HepG2 (cell line): ENCODE data around the gene NMNAT3. TPM values are rescaled to one million over a fixed set of nuclear protein-coding genes. Genes with fewer than 3 reads are reported as not detected.

Experiments used
- FOXA1 ChIP-seq, 2 experiments: fragments of 450-650 bp in 1 of 2; sonication (generic) in 1 of 2; formaldehyde crosslinking in 1 of 2; IDR thresholded peaks; 2 replicates each; pipeline versions ENCODE4 v1.4.0 to v1.6.1; 2016 to 2020; ENCODE audit warnings: missing genetic modification reagents in 1 of 2
- MED1 ChIP-seq: sonication (generic); formaldehyde crosslinking; IDR thresholded peaks from 2 replicates; pipeline ENCODE4 v1.4.0; 2020; ENCODE audit warnings: missing genetic modification reagents
- NFKB2 ChIP-seq: sonication (generic); formaldehyde crosslinking; IDR thresholded peaks from 2 replicates; pipeline ENCODE4 v1.4.0; 2020; ENCODE audit warnings: missing genetic modification reagents, borderline replicate concordance
- NR3C1 ChIP-seq: sonication (generic); formaldehyde crosslinking; IDR thresholded peaks from 2 replicates; pipeline ENCODE4 v1.4.0; 2020; ENCODE audit warnings: missing genetic modification reagents
- REPIN1 ChIP-seq: sonication (generic); formaldehyde crosslinking; IDR thresholded peaks from 2 replicates; pipeline ENCODE4 v1.8.0; 2022; ENCODE audit warnings: missing genetic modification reagents, low read depth, mild to moderate bottlenecking, borderline replicate concordance
- RXRA ChIP-seq: sonication (generic); formaldehyde crosslinking; IDR thresholded peaks from 2 replicates; pipeline ENCODE4 v1.5.1; 2020; ENCODE audit warnings: missing genetic modification reagents
- SAP130 ChIP-seq: IDR thresholded peaks from 2 replicates; pipeline ENCODE4 v1.6.1; 2016; ENCODE audit warnings: low read depth
- SIX4 ChIP-seq: sonication (generic); formaldehyde crosslinking; IDR thresholded peaks from 2 replicates; pipeline ENCODE4 v1.4.0; 2020; ENCODE audit warnings: missing genetic modification reagents
- SOX13 ChIP-seq, 3 experiments: fragments of 450-650 bp in 1 of 3; sonication (generic) in 1 of 3; formaldehyde crosslinking in 1 of 3; IDR thresholded peaks in 2 of 3; conservative IDR thresholded peaks in 1 of 3; 2 replicates each; pipeline versions ENCODE4 v1.5.0 to v1.6.1; 2016 to 2020; ENCODE audit warnings: antibody characterized with exemption in 1 of 3, mild to moderate bottlenecking in 1 of 3, missing compliant biosample characterization in 1 of 3, missing genetic modification reagents in 1 of 3, moderate library complexity in 1 of 3
- TP53 ChIP-seq: sonication (generic); formaldehyde crosslinking; conservative IDR thresholded peaks from 2 replicates; pipeline ENCODE4 v1.4.0; 2020; ENCODE audit warnings: missing genetic modification reagents
- ZBTB3 ChIP-seq: sonication (generic); formaldehyde crosslinking; IDR thresholded peaks from 2 replicates; pipeline ENCODE4 v1.4.0; 2020; ENCODE audit warnings: low read depth, mild to moderate bottlenecking, moderate library complexity, missing genetic modification reagents, borderline replicate concordance
- ZEB1 ChIP-seq: IDR thresholded peaks from 2 replicates; pipeline ENCODE4 v1.6.1; 2012; ENCODE audit warnings: mild to moderate bottlenecking, low read depth, inconsistent platforms; ENCODE audit not compliant: insufficient replicate concordance
- ZMYM4 ChIP-seq: sonication (generic); formaldehyde crosslinking; IDR thresholded peaks from 2 replicates; pipeline ENCODE4 v1.8.1; 2023; ENCODE audit warnings: mild to moderate bottlenecking, missing genetic modification reagents
- ZNF143 ChIP-seq: sonication (generic); formaldehyde crosslinking; IDR thresholded peaks from 2 replicates; pipeline ENCODE4 v1.4.0; 2020; ENCODE audit warnings: missing genetic modification reagents
- ZNF224 ChIP-seq: sonication (generic); formaldehyde crosslinking; IDR thresholded peaks from 2 replicates; pipeline ENCODE4 v1.5.0; 2020; ENCODE audit warnings: mild to moderate bottlenecking, missing genetic modification reagents
- ZNF235 ChIP-seq: sonication (generic); formaldehyde crosslinking; IDR thresholded peaks from 2 replicates; pipeline ENCODE4 v1.8.1; 2023; ENCODE audit warnings: mild to moderate bottlenecking, missing genetic modification reagents, borderline replicate concordance
- ZNF552 ChIP-seq: sonication (generic); formaldehyde crosslinking; IDR thresholded peaks from 2 replicates; pipeline ENCODE4 v1.9.0; 2022; ENCODE audit warnings: missing genetic modification reagents, mild to moderate bottlenecking, borderline replicate concordance
- ZNF777 ChIP-seq: sonication (generic); formaldehyde crosslinking; IDR thresholded peaks from 2 replicates; pipeline ENCODE4 v1.4.0; 2020; ENCODE audit warnings: missing genetic modification reagents
- ZNF781 ChIP-seq: sonication (generic); formaldehyde crosslinking; IDR thresholded peaks from 2 replicates; pipeline ENCODE4 v1.5.1; 2020; ENCODE audit warnings: borderline replicate concordance, mild to moderate bottlenecking, missing genetic modification reagents; ENCODE audit errors: not compliant biosample characterization
- ZNF841 ChIP-seq: sonication (generic); formaldehyde crosslinking; IDR thresholded peaks from 2 replicates; pipeline ENCODE4 v1.8.1; 2023; ENCODE audit warnings: missing genetic modification reagents, borderline replicate concordance
- ZNF878 ChIP-seq: sonication (generic); formaldehyde crosslinking; IDR thresholded peaks from 2 replicates; pipeline ENCODE4 v1.8.1; 2023; ENCODE audit warnings: mild to moderate bottlenecking, missing genetic modification reagents, moderate library complexity
- ZSCAN31 ChIP-seq: sonication (generic); formaldehyde crosslinking; IDR thresholded peaks from 2 replicates; pipeline ENCODE4 v1.5.0; 2020; ENCODE audit warnings: low read depth, mild to moderate bottlenecking, missing genetic modification reagents
- polyA plus RNA-seq, 8 experiments: library from polyadenylated mRNA; depleted of rRNA in 3 of 8; stranded (reverse) in 7 of 8; unstranded in 1 of 8; fragments of >200 nt; fragmentation: Illumina TruSeq in 4 of 8; extraction: Trizol in 4 of 8; gene quantifications; 2 replicates each; pipeline versions ENCODE4 v1.2.1 to v1.2.3, GENCODE V29; 2011 to 2016; ENCODE audit warnings: low read depth in 4 of 8, missing spikeins in 1 of 8, mixed read lengths in 1 of 8; ENCODE audit not compliant: insufficient read depth in 1 of 8
- total RNA-seq, 5 experiments: library from RNA; depleted of rRNA; stranded (reverse); fragments of >200 nt; fragmentation: Illumina TruSeq; extraction: Trizol; gene quantifications; 2 replicates each; pipeline ENCODE4 v1.2.3, GENCODE V29; 2016; ENCODE audit warnings: low read depth in 1 of 5
- TF ChIP-seq, protein P1 (sequence below): sonication (generic); formaldehyde crosslinking; IDR thresholded peaks from 2 replicates; pipeline ENCODE4 v1.8.0; 2022; ENCODE audit warnings: missing genetic modification reagents, low read depth, mild to moderate bottlenecking, borderline replicate concordance
- TF ChIP-seq, protein P2 (sequence below): sonication (generic); formaldehyde crosslinking; IDR thresholded peaks from 2 replicates; pipeline ENCODE4 v1.4.0; 2020; ENCODE audit warnings: low read depth, mild to moderate bottlenecking, missing genetic modification reagents
- TF ChIP-seq, protein P3 (sequence below): sonication (generic); formaldehyde crosslinking; conservative IDR thresholded peaks from 2 replicates; pipeline ENCODE4 v1.4.0; 2020; ENCODE audit warnings: missing genetic modification reagents
- TF ChIP-seq, protein P4 (sequence below): sonication (generic); formaldehyde crosslinking; conservative IDR thresholded peaks from 2 replicates; pipeline ENCODE4 v1.8.0; 2022; ENCODE audit warnings: missing genetic modification reagents

NMNAT3 gene
- total and polyA plus RNA-seq, 2 of the 13 experiments (the other 11 are each of a cell fraction or from before 2014, with no cell fraction given), result 6.1 to 7.0 TPM

DNA sequence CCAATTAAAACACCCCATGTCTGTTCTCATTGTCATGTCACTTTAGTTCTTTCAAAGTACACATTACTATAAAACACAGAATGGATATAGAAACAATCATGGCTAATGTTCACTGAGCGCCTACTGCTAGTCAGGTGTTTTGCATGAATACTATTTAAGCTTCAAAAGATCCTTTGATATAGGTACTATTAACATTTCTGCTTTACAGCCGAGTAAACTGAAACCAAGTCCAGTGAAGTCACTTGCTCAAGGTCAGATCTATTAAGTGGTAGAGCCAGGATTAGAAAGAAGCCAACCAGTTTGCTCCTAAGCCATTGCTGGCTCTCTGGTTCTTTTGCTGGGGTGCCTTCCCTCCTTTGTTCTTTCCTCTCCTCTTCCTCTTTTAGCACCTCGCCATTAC lies 32.4 kb upstream of the NMNAT3 start (continued):
- no peak for TF ChIP-seq NR3C1 (CRISPR knock-in tag)
- no peak for TF ChIP-seq REPIN1 (CRISPR knock-in tag)
- no peak for TF ChIP-seq ZNF841
- no peak for TF ChIP-seq FOXA1 (IDR thresholded peaks at IDR 0.05)
- TF ChIP-seq FOXA1 (CRISPR knock-in tag; IDR thresholded peaks at IDR 0.05), result no peak
- no peak for TF ChIP-seq ZNF777 (CRISPR knock-in tag)
- no peak for TF ChIP-seq ZNF235 (CRISPR knock-in tag)
- TF ChIP-seq, protein P1, sequence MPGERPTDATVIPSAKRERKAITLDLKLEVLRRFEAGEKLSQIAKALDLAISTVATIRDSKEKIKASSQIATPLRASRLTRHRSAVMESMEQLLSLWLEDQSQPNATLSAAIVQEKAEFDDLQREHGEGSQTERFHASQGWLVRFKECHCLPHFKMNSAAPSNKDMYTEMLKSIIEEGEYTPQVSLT (CRISPR knock-in tag), result no peak
- TF ChIP-seq SIX4, result 0 out of 2 replicates have a peak, but pooled peaks have one; percentile 21
- no peak for TF ChIP-seq RXRA
- no peak for TF ChIP-seq TP53
- TF ChIP-seq ZEB1, result no peak
- no peak for TF ChIP-seq ZSCAN31 (CRISPR knock-in tag)
- TF ChIP-seq, protein P2, sequence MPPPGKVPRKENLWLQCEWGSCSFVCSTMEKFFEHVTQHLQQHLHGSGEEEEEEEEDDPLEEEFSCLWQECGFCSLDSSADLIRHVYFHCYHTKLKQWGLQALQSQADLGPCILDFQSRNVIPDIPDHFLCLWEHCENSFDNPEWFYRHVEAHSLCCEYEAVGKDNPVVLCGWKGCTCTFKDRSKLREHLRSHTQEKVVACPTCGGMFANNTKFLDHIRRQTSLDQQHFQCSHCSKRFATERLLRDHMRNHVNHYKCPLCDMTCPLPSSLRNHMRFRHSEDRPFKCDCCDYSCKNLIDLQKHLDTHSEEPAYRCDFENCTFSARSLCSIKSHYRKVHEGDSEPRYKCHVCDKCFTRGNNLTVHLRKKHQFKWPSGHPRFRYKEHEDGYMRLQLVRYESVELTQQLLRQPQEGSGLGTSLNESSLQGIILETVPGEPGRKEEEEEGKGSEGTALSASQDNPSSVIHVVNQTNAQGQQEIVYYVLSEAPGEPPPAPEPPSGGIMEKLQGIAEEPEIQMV (CRISPR knock-in tag), result no peak
- no peak for TF ChIP-seq ZNF781 (CRISPR knock-in tag)
- no peak for TF ChIP-seq MED1 (CRISPR knock-in tag)
- TF ChIP-seq SOX13 (IDR thresholded peaks at IDR 0.05), result no peak
- peak in 1 of 2 experiments; percentile 52; a peak in 1 of 4 replicates for TF ChIP-seq SOX13 (CRISPR knock-in tag; conservative IDR thresholded peaks at IDR 0.05 in 1 of 2, IDR thresholded peaks at IDR 0.05 in 1 of 2)
- TF ChIP-seq SAP130, result no peak
- TF ChIP-seq ZNF143 (CRISPR knock-in tag), result no peak
- TF ChIP-seq ZNF224, result no peak
- TF ChIP-seq ZNF552, result no peak
- TF ChIP-seq NFKB2 (CRISPR knock-in tag), result no peak
- TF ChIP-seq, protein P3, sequence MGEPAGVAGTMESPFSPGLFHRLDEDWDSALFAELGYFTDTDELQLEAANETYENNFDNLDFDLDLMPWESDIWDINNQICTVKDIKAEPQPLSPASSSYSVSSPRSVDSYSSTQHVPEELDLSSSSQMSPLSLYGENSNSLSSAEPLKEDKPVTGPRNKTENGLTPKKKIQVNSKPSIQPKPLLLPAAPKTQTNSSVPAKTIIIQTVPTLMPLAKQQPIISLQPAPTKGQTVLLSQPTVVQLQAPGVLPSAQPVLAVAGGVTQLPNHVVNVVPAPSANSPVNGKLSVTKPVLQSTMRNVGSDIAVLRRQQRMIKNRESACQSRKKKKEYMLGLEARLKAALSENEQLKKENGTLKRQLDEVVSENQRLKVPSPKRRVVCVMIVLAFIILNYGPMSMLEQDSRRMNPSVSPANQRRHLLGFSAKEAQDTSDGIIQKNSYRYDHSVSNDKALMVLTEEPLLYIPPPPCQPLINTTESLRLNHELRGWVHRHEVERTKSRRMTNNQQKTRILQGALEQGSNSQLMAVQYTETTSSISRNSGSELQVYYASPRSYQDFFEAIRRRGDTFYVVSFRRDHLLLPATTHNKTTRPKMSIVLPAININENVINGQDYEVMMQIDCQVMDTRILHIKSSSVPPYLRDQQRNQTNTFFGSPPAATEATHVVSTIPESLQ (CRISPR knock-in tag), result no peak
- TF ChIP-seq ZBTB3, result no peak
- TF ChIP-seq ZNF878 (CRISPR knock-in tag), result no peak
- TF ChIP-seq, protein P4, sequence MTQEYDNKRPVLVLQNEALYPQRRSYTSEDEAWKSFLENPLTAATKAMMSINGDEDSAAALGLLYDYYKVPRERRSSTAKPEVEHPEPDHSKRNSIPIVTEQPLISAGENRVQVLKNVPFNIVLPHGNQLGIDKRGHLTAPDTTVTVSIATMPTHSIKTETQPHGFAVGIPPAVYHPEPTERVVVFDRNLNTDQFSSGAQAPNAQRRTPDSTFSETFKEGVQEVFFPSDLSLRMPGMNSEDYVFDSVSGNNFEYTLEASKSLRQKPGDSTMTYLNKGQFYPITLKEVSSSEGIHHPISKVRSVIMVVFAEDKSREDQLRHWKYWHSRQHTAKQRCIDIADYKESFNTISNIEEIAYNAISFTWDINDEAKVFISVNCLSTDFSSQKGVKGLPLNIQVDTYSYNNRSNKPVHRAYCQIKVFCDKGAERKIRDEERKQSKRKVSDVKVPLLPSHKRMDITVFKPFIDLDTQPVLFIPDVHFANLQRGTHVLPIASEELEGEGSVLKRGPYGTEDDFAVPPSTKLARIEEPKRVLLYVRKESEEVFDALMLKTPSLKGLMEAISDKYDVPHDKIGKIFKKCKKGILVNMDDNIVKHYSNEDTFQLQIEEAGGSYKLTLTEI, result no peak
- no peak for TF ChIP-seq ZMYM4 (CRISPR knock-in tag)
